H1 (cell line): ENCODE data around the gene TBC1D10A. TPM values are rescaled to one million over a fixed set of nuclear protein-coding genes. Genes with fewer than 3 reads are reported as not detected.

Experiments
- CTCF ChIA-PET: fragments of 300-600 bp; sonication (Branson Sonifier 250); formaldehyde crosslinking; loops from one replicate; lab custom pipeline; 2021; ENCODE audit not compliant: partially characterized antibody; lab: Charles Lee
- POLR2A ChIA-PET: fragments of 300-600 bp; sonication (Branson Sonifier 250); formaldehyde crosslinking; loops from one replicate; lab custom pipeline; 2021; ENCODE audit warnings: inconsistent platforms; ENCODE audit not compliant: partially characterized antibody; lab: Charles Lee
- DNase-seq, 2 experiments: peaks; one replicate each; pipeline versions ENCODE4 v3.0.0 to v3.0.0-alpha.2; 2010 to 2022; ENCODE audit warnings: low spot score in 2 of 2, low read depth in 1 of 2, mixed read lengths in 1 of 2
- FAIRE-seq: peaks from 2 replicates; lab custom pipeline; 2011; peaks lifted over from hg19 to GRCh38; lab: Jason Lieb, UNC
- H2AFZ ChIP-seq: 2 replicates; pipeline ENCODE4 v1.8.1; 2012; ENCODE audit warnings: low read length, inconsistent platforms
- H2AK5ac ChIP-seq: 2 replicates; pipeline ENCODE4 v1.6.1; 2013; ENCODE audit warnings: low read depth, low read length
- H2BK120ac ChIP-seq: replicated peaks from 2 replicates; pipeline ENCODE3; 2013; ENCODE audit warnings: low read depth, low read length, inconsistent platforms
- H2BK12ac ChIP-seq: 2 replicates; pipeline ENCODE4 v1.6.1; 2013; ENCODE audit warnings: low read depth, low read length
- H2BK15ac ChIP-seq: 2 replicates; pipeline ENCODE4 v1.6.1; 2013; ENCODE audit warnings: low read length
- H2BK20ac ChIP-seq: 2 replicates; pipeline ENCODE4 v1.6.1; 2013; ENCODE audit warnings: low read length
- H2BK5ac ChIP-seq: 2 replicates; pipeline ENCODE4 v1.6.1; 2013; ENCODE audit warnings: low read depth, low read length
- H3K14ac ChIP-seq: 2 replicates; pipeline ENCODE4 v1.6.1; 2013; ENCODE audit warnings: inconsistent platforms; ENCODE audit not compliant: insufficient read length
- H3K18ac ChIP-seq: 2 replicates; pipeline ENCODE4 v1.6.1; 2013; ENCODE audit warnings: low read length; ENCODE audit errors: extremely low read depth
- H3K23ac ChIP-seq: 2 replicates; pipeline ENCODE4 v1.6.1; 2013; ENCODE audit warnings: inconsistent platforms; ENCODE audit not compliant: insufficient read length
- H3K23me2 ChIP-seq: 2 replicates; pipeline ENCODE4 v1.6.1; 2013; ENCODE audit warnings: low read depth, low read length
- H3K27ac ChIP-seq: 2 replicates; pipeline ENCODE4 v1.6.1; 2011; ENCODE audit warnings: low read depth, low read length, inconsistent platforms
- H3K27me3 ChIP-seq, 4 experiments: replicated peaks in 1 of 4; 1 replicate in 1 of 4; 2 replicates in 3 of 4; pipeline versions ENCODE4 v1.6.1 to v1.8.1; 2011 to 2013; ENCODE audit warnings: low read length in 3 of 4, mild to moderate bottlenecking in 3 of 4, inconsistent platforms in 2 of 4, mixed read lengths in 2 of 4, moderate library complexity in 1 of 4; ENCODE audit not compliant: control insufficient read depth in 3 of 4, insufficient read depth in 3 of 4; ENCODE audit errors: extremely low read depth in 1 of 4
- H3K36me3 ChIP-seq, 4 experiments: 2 replicates each; pipeline versions ENCODE4 v1.6.1 to v1.8.1; 2011 to 2013; ENCODE audit warnings: mild to moderate bottlenecking in 4 of 4, low read length in 3 of 4, moderate library complexity in 2 of 4, control low read depth in 1 of 4, inconsistent platforms in 1 of 4; ENCODE audit not compliant: insufficient read depth in 4 of 4, control insufficient read depth in 2 of 4
- H3K4ac ChIP-seq: replicated peaks from 2 replicates; pipeline ENCODE3; 2013; ENCODE audit warnings: low read length, low read depth, mixed read lengths, inconsistent platforms; ENCODE audit not compliant: insufficient read length
- H3K4me1 ChIP-seq, 4 experiments: replicated peaks in 1 of 4; 1 replicate in 1 of 4; 2 replicates in 3 of 4; pipeline versions ENCODE4 v1.6.1 to v1.8.1; 2011 to 2013; ENCODE audit warnings: low read length in 3 of 4, inconsistent platforms in 2 of 4, mixed read lengths in 1 of 4; ENCODE audit not compliant: insufficient read depth in 4 of 4, control insufficient read depth in 3 of 4
- H3K4me2 ChIP-seq, 2 experiments: 2 replicates each; pipeline versions ENCODE4 v1.6.1 to v1.8.1; 2011 to 2013; ENCODE audit warnings: low read depth in 2 of 2, low read length in 2 of 2, control low read depth in 1 of 2, inconsistent platforms in 1 of 2, mild to moderate bottlenecking in 1 of 2; ENCODE audit not compliant: insufficient read depth in 1 of 2
- H3K4me3 ChIP-seq, 4 experiments: fragments of 200-600, 300-600 bp in 1 of 4; sonication (generic), shearing (Covaris generic), sonication (Bioruptor Twin) in 1 of 4; 2 replicates each; pipeline versions ENCODE4 v1.5.1 to v1.8.1; 2011 to 2016; ENCODE audit warnings: low read length in 4 of 4, low read depth in 3 of 4, control low read depth in 2 of 4, inconsistent platforms in 2 of 4, mild to moderate bottlenecking in 2 of 4, mixed read lengths in 1 of 4, moderate library complexity in 1 of 4; ENCODE audit not compliant: insufficient read depth in 2 of 4; ENCODE audit errors: extremely low read depth in 1 of 4
- H3K56ac ChIP-seq: replicated peaks from 2 replicates; pipeline ENCODE3; 2013; ENCODE audit warnings: low read depth, mild to moderate bottlenecking, mixed read lengths, low read length, inconsistent platforms; ENCODE audit not compliant: insufficient read length
- H3K79me1 ChIP-seq: 2 replicates; pipeline ENCODE4 v1.6.1; 2013; ENCODE audit warnings: low read depth, low read length, control low read depth
- H3K79me2 ChIP-seq, 2 experiments: 2 replicates each; pipeline versions ENCODE4 v1.6.1 to v1.8.1; 2012 to 2013; ENCODE audit warnings: low read length in 2 of 2, mild to moderate bottlenecking in 2 of 2, inconsistent platforms in 1 of 2; ENCODE audit not compliant: insufficient read depth in 2 of 2, control insufficient read depth in 1 of 2
- H3K9ac ChIP-seq, 4 experiments: replicated peaks in 1 of 4; 1 replicate in 1 of 4; 2 replicates in 3 of 4; pipeline versions ENCODE4 v1.6.1 to v1.8.1; 2011 to 2013; ENCODE audit warnings: low read depth in 3 of 4, low read length in 3 of 4, control low read depth in 2 of 4, mild to moderate bottlenecking in 2 of 4, moderate library complexity in 2 of 4, inconsistent platforms in 1 of 4; ENCODE audit errors: extremely low read depth in 1 of 4
- H3K9me3 ChIP-seq, 2 experiments: 2 replicates each; pipeline versions ENCODE4 v1.6.1 to v1.8.1; 2012 to 2013; ENCODE audit warnings: mild to moderate bottlenecking in 2 of 2, moderate library complexity in 2 of 2, control low read depth in 1 of 2, inconsistent platforms in 1 of 2, low read depth in 1 of 2, low read length in 1 of 2, mixed read lengths in 1 of 2; ENCODE audit not compliant: insufficient read depth in 2 of 2
- H4K20me1 ChIP-seq, 2 experiments: replicated peaks in 1 of 2; 2 replicates each; pipeline versions ENCODE3 to v1.8.1; 2011 to 2013; ENCODE audit warnings: inconsistent platforms in 2 of 2, low read length in 2 of 2, mild to moderate bottlenecking in 1 of 2; ENCODE audit not compliant: insufficient read depth in 2 of 2, control insufficient read depth in 1 of 2
- H4K5ac ChIP-seq: 2 replicates; pipeline ENCODE4 v1.6.1; 2013; ENCODE audit warnings: low read length, low read depth, mixed read lengths, inconsistent platforms; ENCODE audit not compliant: insufficient read length
- H4K8ac ChIP-seq: 2 replicates; pipeline ENCODE4 v1.8.0; 2013; ENCODE audit warnings: mild to moderate bottlenecking, moderate library complexity, low read length, inconsistent platforms; ENCODE audit not compliant: insufficient read depth; ENCODE audit errors: extremely low read depth
- H4K91ac ChIP-seq: replicated peaks from 2 replicates; pipeline ENCODE3; 2013; ENCODE audit warnings: low read length, mixed read lengths, inconsistent platforms; ENCODE audit not compliant: insufficient read length
- CHD2 ChIP-seq: IDR thresholded peaks from 2 replicates; pipeline ENCODE4 v1.6.1; 2012; ENCODE audit warnings: low read length, improper control_type of control experiment
- KDM1A ChIP-seq: fragments of 200-600, 300-600 bp; sonication (generic); IDR thresholded peaks from 2 replicates; pipeline ENCODE4 v1.7.1; 2016; ENCODE audit warnings: mild to moderate bottlenecking, low read length, borderline replicate concordance
- POLR2A ChIP-seq, 2 experiments: IDR thresholded peaks; 1 replicate in 1 of 2; 2 replicates in 1 of 2; pipeline ENCODE4 v1.6.1; 2011; ENCODE audit warnings: low read depth in 2 of 2, low read length in 2 of 2, mild to moderate bottlenecking in 2 of 2; ENCODE audit errors: control extremely low read depth in 1 of 2
- RBBP5 ChIP-seq: IDR thresholded peaks from 2 replicates; pipeline ENCODE4 v1.7.1; 2012; ENCODE audit warnings: low read depth, mild to moderate bottlenecking, inconsistent platforms, low read length, moderate library complexity, borderline replicate concordance
- TAF7 ChIP-seq: optimal IDR thresholded peaks from 2 replicates; pipeline ENCODE3; 2011; ENCODE audit warnings: low read depth, mild to moderate bottlenecking, inconsistent platforms, low read length, moderate library complexity, borderline replicate concordance
- WGBS, 2 experiments: shearing (Covaris generic) in 1 of 2; methylation state at CpG; one replicate each; pipeline versions ENCODE4 v1.1.6 to v1.1.7; 2013 to 2015; ENCODE audit warnings: low lambda C conversion rate in 2 of 2, mixed read lengths in 2 of 2, inconsistent platforms in 1 of 2, low coverage in 1 of 2, missing lambda C conversion rate in 1 of 2; ENCODE audit not compliant: insufficient replicate concordance in 2 of 2, insufficient coverage in 1 of 2, insufficient read length in 1 of 2; ENCODE audit errors: extremely low coverage in 1 of 2, missing lambda C conversion rate in 1 of 2; 5-methylcytosine and 5-hydroxymethylcytosine counted together
- polyA plus RNA-seq, 7 experiments: library from polyadenylated mRNA; depleted of rRNA in 3 of 7; stranded (reverse) in 5 of 7; unstranded in 2 of 7; fragments of >200 nt in 5 of 7; fragments of 200-250 nt in 2 of 7; gene quantifications; 1 replicate in 5 of 7; 2 replicates in 1 of 7; 4 replicates in 1 of 7; pipeline versions ENCODE4 v1.2.1 to v1.2.3, GENCODE V29; 2011 to 2013; ENCODE audit warnings: missing spikeins in 2 of 7, mixed read lengths in 2 of 7
- total RNA-seq: library from RNA; stranded (reverse); fragmentation: NEBNext Ultra II Directional; extraction: Animal tissue kit (Norgen Biotek cat#: 25700); gene quantifications from 2 replicates; pipeline ENCODE4 v1.2.1, GENCODE V29; 2021
- TF ChIP-seq, protein P1 (sequence below): IDR thresholded peaks from 2 replicates; pipeline ENCODE4 v1.6.1; 2011; ENCODE audit warnings: low read length, improper control_type of control experiment

Gene TBC1D10A
- total and polyA plus RNA-seq, 2 of the 8 experiments (the other 6 are each of a cell fraction or from before 2014, with no cell fraction given) = 5.4 to 7.0 TPM

DNA sequence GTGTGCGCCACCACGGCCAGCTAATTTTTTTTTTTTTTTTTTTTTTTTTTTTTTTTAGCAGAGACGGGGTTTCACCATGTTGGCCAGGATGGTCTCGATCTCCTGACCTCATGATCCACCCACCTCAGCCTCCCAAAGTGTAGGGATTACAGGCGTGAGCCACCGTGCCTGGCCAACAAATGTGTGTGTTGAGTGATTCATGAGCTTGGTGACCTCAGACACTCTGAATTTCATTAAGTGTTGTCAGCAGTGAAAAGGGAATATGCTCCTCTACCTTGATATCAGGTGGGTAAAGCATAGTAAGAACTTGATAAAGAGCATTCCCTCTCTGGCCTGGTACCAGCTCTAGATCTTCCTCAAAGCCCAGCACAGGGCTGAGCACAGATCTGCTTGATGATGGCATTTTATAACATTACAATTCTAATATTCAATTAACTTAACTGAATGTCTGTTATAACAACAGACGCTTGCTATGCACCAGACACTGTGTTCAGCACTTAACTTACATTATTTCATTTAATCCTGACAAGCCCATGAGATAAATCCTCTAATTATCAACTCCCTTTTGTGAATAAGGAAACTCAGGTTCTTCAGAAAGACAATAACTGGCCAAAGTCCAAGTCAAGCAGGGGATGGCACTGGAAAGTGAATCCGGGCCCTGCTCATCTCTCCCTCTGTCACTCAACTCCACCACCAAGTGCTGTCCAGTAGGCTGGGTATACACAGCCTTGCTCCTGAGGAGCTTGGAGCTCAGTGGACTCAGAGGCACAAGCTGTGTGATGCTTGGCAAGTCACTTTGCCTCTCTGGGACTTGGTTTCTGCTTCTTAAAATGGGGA, 13.0 kb downstream of the TBC1D10A start:
- H3K27me3 ChIP-seq = no peaks in the 10 kb centered on the region
- H3K4me2 ChIP-seq = no peak overlapping the region
- H4K8ac ChIP-seq = no peak overlapping the region
- H3K23ac ChIP-seq = no peak overlapping the region
- H3K23me2 ChIP-seq = no peaks in the 10 kb centered on the region
- H3K36me3 ChIP-seq = no peaks in the 10 kb centered on the region
- 0 out of 2 replicates have a peak, but pooled peaks cover 2% of the 10 kb centered on the region for H3K79me1 ChIP-seq
- H2BK15ac ChIP-seq = no peak overlapping the region
- ChIA-PET CTCF (interaction anchor here (1.0 to 20.1 kb wide), 4 partner anchors 9 to 25 kb away, joined by 3 to 203 read pairs (median 4); partner anchors contain the start of gene CASTOR1), POLR2A (interaction anchor here (0.8 to 1.5 kb wide), 3 partner anchors 19 to 31 kb away, joined by 3 to 4 read pairs (median 3); partner anchors contain the start of gene CASTOR1)
- H3K4ac ChIP-seq = no peak overlapping the region
- H2AK5ac ChIP-seq = no peak overlapping the region
- H2BK12ac ChIP-seq = no peak overlapping the region
- no peak for DNase-seq
- no peak overlapping the region for H3K4me3 ChIP-seq
- no peak overlapping the region for H3K14ac ChIP-seq
- H3K79me2 ChIP-seq = no peaks in the 10 kb centered on the region
- H3K56ac ChIP-seq = no peak overlapping the region
- no peak overlapping the region for H4K91ac ChIP-seq
- no peak overlapping the region for H3K27ac ChIP-seq
- no peak overlapping the region for H2BK5ac ChIP-seq
- H4K5ac ChIP-seq = no peak overlapping the region
- H3K9me3 ChIP-seq = no peaks in the 10 kb centered on the region
- no peak overlapping the region for H2BK120ac ChIP-seq
- H2AFZ ChIP-seq = no peak overlapping the region
- WGBS, 2 experiments = 81% methylated on average over 4 of the region's 8 CpGs; no CpG with 5 or more reads in 1 of the 2 experiments
- H4K20me1 ChIP-seq = peaks cover 0 to 2% of the 10 kb centered on the region in 2 experiments
- no peak overlapping the region for H3K18ac ChIP-seq
- no peak for FAIRE-seq
- H2BK20ac ChIP-seq = no peak overlapping the region
- H3K9ac ChIP-seq = no peak overlapping the region
- H3K4me1 ChIP-seq = peaks cover 0 to 5% (median 1%) of the 10 kb centered on the region in 4 experiments; a peak in 3 of 7 replicates
- no peak for TF ChIP-seq KDM1A
- no peak for TF ChIP-seq CHD2
- TF ChIP-seq, protein P1, sequence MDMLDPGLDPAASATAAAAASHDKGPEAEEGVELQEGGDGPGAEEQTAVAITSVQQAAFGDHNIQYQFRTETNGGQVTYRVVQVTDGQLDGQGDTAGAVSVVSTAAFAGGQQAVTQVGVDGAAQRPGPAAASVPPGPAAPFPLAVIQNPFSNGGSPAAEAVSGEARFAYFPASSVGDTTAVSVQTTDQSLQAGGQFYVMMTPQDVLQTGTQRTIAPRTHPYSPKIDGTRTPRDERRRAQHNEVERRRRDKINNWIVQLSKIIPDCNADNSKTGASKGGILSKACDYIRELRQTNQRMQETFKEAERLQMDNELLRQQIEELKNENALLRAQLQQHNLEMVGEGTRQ = no peak
- no peak for TF ChIP-seq POLR2A (IDR thresholded peaks at IDR 0.05; ENCODE audit: control extremely low read depth in 1 of 2, low read depth in 2 of 2, low read length in 2 of 2)
- no peak for TF ChIP-seq TAF7
- TF ChIP-seq RBBP5 = no peak
